Anterior cingulate cortex (tissue), 58 donors: ENCODE results near the gene EIF3K.
A peak's percentile ranks its signal among the peaks of the same experiment; 100 is the strongest.
"Not testable (repeated sequence)": the region's sequence is repeated elsewhere in the genome, so short reads cannot be mapped to it uniquely, and the experiment has no call there.

Experiments used
- DNase-seq, 58 donors: peaks; one replicate each; lab custom pipeline; 2025; lab: John Stamatoyannopoulos, UW

EIF3K gene

GRCh38 chr19:38617764-38618589, 1.0 kb upstream of the EIF3K start, which contains the start of gene MAP4K1:
MAP4K1 (minus strand) TSS chr19:38617953; CDS start chr19:38617895, 58 bp downstream.
- peak in 12 of 58 donors; percentile 5 to 35 (median 17) for DNase-seq

- DNase-seq, result no peak
Measured at GRCh38 chr19:38619361-38620174, 580 bp downstream of the EIF3K start.

- no peak for DNase-seq
Measured at GRCh38 chr19:38624822-38625221, 5.8 kb downstream of the EIF3K start.

GRCh38 chr19:38626401-38626800, 7.4 kb downstream of the EIF3K start:
- no peak for DNase-seq

GRCh38 chr19:38629568-38629967, 10.6 kb downstream of the EIF3K start:
- DNase-seq, result no peak

GRCh38 chr19:38631301-38631700, 12.3 kb downstream of the EIF3K start:
- DNase-seq, result not testable (repeated sequence)

GRCh38 chr19:38631811-38632475, 13.0 kb downstream of the EIF3K start:
- DNase-seq, result not testable (repeated sequence)

- DNase-seq, result no peak
Measured at GRCh38 chr19:38632476-38633213, 13.7 kb downstream of the EIF3K start.

- peak in 53 of 58 donors; percentile 1 to 81 (median 41) for DNase-seq
Measured at GRCh38 chr19:38634757-38635482, 15.9 kb downstream of the EIF3K start.

- DNase-seq, result peak in 3 of 58 donors; percentile 19 to 52 (median 20)
Measured at GRCh38 chr19:38635483-38636399, 16.8 kb downstream of the EIF3K start.

GRCh38 chr19:38638461-38638860, 19.5 kb downstream of the EIF3K start:
- DNase-seq, result no peak

GRCh38 chr19:38639679-38640078, 20.7 kb downstream of the EIF3K start:
- DNase-seq, result no peak

GRCh38 chr19:38640368-38640767, 21.4 kb downstream of the EIF3K start:
- no peak for DNase-seq

GRCh38 chr19:38642176-38642575, 23.2 kb downstream of the EIF3K start:
- DNase-seq, result no peak

GRCh38 chr19:38644719-38645118, 25.7 kb downstream of the EIF3K start:
- no peak for DNase-seq

- DNase-seq, result peak; percentile 82 to 100 (median 97)
Measured at GRCh38 chr19:38647368-38647965, 28.5 kb downstream of the EIF3K start, which contains the start of gene ACTN4. ACTN4 (plus strand) TSS chr19:38647649; CDS start chr19:38647746, 97 bp downstream.

- DNase-seq, result peak in 2 of 58 donors; percentile 55 to 58
Measured at GRCh38 chr19:38647966-38648768, 29.2 kb downstream of the EIF3K start.
